SU-DHL-6 (cell line): ENCODE data around the gene LGR6.

Experiments
- H2AFZ ChIP-seq: fragments of 200-600 bp; sonication (generic); 2 replicates; pipeline ENCODE4 v1.6.1; 2014; ENCODE audit warnings: low read depth, mild to moderate bottlenecking, moderate library complexity, mixed read lengths, antibody characterized with exemption, low read length; ENCODE audit not compliant: severe bottlenecking
- H3F3A ChIP-seq: fragments of 200-600 bp; shearing (Covaris generic); 2 replicates; pipeline ENCODE4 v1.6.0; 2016; ENCODE audit warnings: antibody characterized with exemption, mild to moderate bottlenecking; ENCODE audit not compliant: insufficient read depth
- H3K27ac ChIP-seq: fragments of 200-600 bp; sonication (generic); 2 replicates; pipeline ENCODE4 v1.5.1; 2016; ENCODE audit warnings: low read depth, mild to moderate bottlenecking, low read length, moderate library complexity, mixed read lengths
- H3K27me3 ChIP-seq: fragments of 200-600 bp; sonication (generic), shearing (Covaris generic); 2 replicates; pipeline ENCODE4 v1.6.0; 2014; ENCODE audit warnings: mild to moderate bottlenecking, low read length
- H3K36me3 ChIP-seq: fragments of 200-600 bp; sonication (generic); 2 replicates; pipeline ENCODE4 v1.6.1; 2014; ENCODE audit warnings: mild to moderate bottlenecking, low read length, mixed read lengths
- H3K4me2 ChIP-seq: fragments of 300-600, 200-600 bp; shearing (Covaris generic), sonication (generic); 2 replicates; pipeline ENCODE4 v1.6.0; 2014; ENCODE audit warnings: low read length, low read depth, mild to moderate bottlenecking; ENCODE audit not compliant: poor library complexity, severe bottlenecking
- H3K4me3 ChIP-seq: fragments of 200-600 bp; sonication (generic); 2 replicates; pipeline ENCODE4 v1.5.1; 2014; ENCODE audit warnings: antibody characterized with exemption, low read length, mild to moderate bottlenecking, mixed read lengths; ENCODE audit not compliant: insufficient read depth, poor library complexity, severe bottlenecking
- H3K79me2 ChIP-seq: fragments of 200-600 bp; sonication (generic); 2 replicates; pipeline ENCODE4 v1.6.1; 2014; ENCODE audit warnings: mild to moderate bottlenecking, low read length, moderate library complexity; ENCODE audit not compliant: insufficient read depth
- H3K9ac ChIP-seq: fragments of 200-600 bp; sonication (generic); 2 replicates; pipeline ENCODE4 v1.7.0; 2014; ENCODE audit warnings: mild to moderate bottlenecking, low read length
- H3K9me2 ChIP-seq: fragments of 200-600 bp; sonication (generic); replicated peaks from 2 replicates; pipeline ENCODE4 v1.6.1; 2014; ENCODE audit warnings: low read length; ENCODE audit not compliant: insufficient read depth
- H3K9me3 ChIP-seq: fragments of 200-600 bp; sonication (generic); 2 replicates; pipeline ENCODE4 v1.6.1; 2014; ENCODE audit warnings: low read length, mixed read lengths; ENCODE audit not compliant: insufficient read depth
- H4K20me1 ChIP-seq: fragments of 200-600 bp; sonication (generic); 2 replicates; pipeline ENCODE4 v1.6.1; 2014; ENCODE audit warnings: low read depth, mild to moderate bottlenecking, antibody characterized with exemption, low read length, moderate library complexity, mixed read lengths
- EZH2phosphoT487 ChIP-seq: fragments of 200-600 bp; sonication (generic), shearing (Covaris generic); conservative IDR thresholded peaks from 2 replicates; pipeline ENCODE4 v1.6.1; 2018; ENCODE audit warnings: mild to moderate bottlenecking, antibody characterized with exemption, low read length, moderate library complexity, mixed read lengths
- TF ChIP-seq, protein P1 (sequence below): fragments of 200-600 bp; sonication (generic); IDR thresholded peaks from one replicate; pipeline ENCODE4 v1.5.1; 2017; ENCODE audit warnings: antibody characterized with exemption, mild to moderate bottlenecking, low read length, moderate library complexity; ENCODE audit not compliant: insufficient read depth, poor library complexity, severe bottlenecking

The LGR6 gene

GRCh38 chr1:202230939-202231645 lies 37.5 kb downstream of the LGR6 start:
- Histone ChIP-seq H3K36me3 (no peaks in the 10 kb centered on the region), H3K27me3 (no peaks in the 10 kb centered on the region), H3K4me2 (no peak overlapping the region), H4K20me1 (no peaks in the 10 kb centered on the region), H3K4me3 (no peak overlapping the region), H3K9me3 (no peaks in the 10 kb centered on the region), H2AFZ (no peak overlapping the region), H3F3A (no peaks in the 10 kb centered on the region), H3K9ac (no peak overlapping the region), H3K79me2 (no peaks in the 10 kb centered on the region), H3K27ac (no peak overlapping the region), H3K9me2 (no peaks in the 10 kb centered on the region)
- no peak for TF ChIP-seq EZH2phosphoT487
- TF ChIP-seq, protein P1, sequence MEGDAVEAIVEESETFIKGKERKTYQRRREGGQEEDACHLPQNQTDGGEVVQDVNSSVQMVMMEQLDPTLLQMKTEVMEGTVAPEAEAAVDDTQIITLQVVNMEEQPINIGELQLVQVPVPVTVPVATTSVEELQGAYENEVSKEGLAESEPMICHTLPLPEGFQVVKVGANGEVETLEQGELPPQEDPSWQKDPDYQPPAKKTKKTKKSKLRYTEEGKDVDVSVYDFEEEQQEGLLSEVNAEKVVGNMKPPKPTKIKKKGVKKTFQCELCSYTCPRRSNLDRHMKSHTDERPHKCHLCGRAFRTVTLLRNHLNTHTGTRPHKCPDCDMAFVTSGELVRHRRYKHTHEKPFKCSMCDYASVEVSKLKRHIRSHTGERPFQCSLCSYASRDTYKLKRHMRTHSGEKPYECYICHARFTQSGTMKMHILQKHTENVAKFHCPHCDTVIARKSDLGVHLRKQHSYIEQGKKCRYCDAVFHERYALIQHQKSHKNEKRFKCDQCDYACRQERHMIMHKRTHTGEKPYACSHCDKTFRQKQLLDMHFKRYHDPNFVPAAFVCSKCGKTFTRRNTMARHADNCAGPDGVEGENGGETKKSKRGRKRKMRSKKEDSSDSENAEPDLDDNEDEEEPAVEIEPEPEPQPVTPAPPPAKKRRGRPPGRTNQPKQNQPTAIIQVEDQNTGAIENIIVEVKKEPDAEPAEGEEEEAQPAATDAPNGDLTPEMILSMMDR = no peak

DNA sequence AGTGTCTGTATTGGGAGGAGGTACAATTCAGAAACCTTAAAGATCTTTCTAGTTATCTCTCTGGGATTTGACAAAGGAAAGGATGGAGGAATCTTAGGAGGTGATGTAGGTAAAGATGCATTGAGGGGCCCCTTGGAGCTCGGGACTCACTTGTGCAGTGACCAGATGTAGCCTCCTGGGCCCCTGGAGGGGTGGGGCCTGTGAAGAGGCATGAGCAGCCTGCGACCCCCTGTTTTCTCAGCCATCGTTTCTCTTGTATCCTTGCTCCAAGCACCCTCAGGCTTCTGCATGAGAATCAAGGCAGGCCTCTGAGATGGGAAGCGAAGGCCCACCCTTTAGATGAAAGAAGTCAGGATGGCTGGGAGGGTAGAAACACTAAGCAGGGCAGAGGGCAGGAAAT lies 39.6 kb downstream of the LGR6 start:
- H3K9ac ChIP-seq = no peak overlapping the region
- H3K4me2 ChIP-seq = no peak overlapping the region
- no peak overlapping the region for H3K4me3 ChIP-seq
- no peaks in the 10 kb centered on the region for H3F3A ChIP-seq
- no peak for TF ChIP-seq EZH2phosphoT487
- TF ChIP-seq, protein P1 = no peak
- no peaks in the 10 kb centered on the region for H3K79me2 ChIP-seq
- no peak overlapping the region for H3K27ac ChIP-seq
- no peaks in the 10 kb centered on the region for H3K9me3 ChIP-seq
- H2AFZ ChIP-seq = no peak overlapping the region
- no peaks in the 10 kb centered on the region for H3K36me3 ChIP-seq
- no peaks in the 10 kb centered on the region for H3K9me2 ChIP-seq
- no peaks in the 10 kb centered on the region for H4K20me1 ChIP-seq
- H3K27me3 ChIP-seq = no peaks in the 10 kb centered on the region

- Histone ChIP-seq H3K27ac (no peak overlapping the region), H3K36me3 (no peaks in the 10 kb centered on the region), H3K4me2 (no peak overlapping the region), H3K9me2 (no peaks in the 10 kb centered on the region), H3K79me2 (no peaks in the 10 kb centered on the region), H4K20me1 (no peaks in the 10 kb centered on the region), H3K9me3 (no peaks in the 10 kb centered on the region), H3F3A (no peaks in the 10 kb centered on the region), H2AFZ (no peak overlapping the region), H3K27me3 (no peaks in the 10 kb centered on the region), H3K4me3 (no peak overlapping the region), H3K9ac (no peak overlapping the region)
- no peak for TF ChIP-seq EZH2phosphoT487
- TF ChIP-seq, protein P1 = no peak
Measured at GRCh38 chr1:202233804-202234203, 40.2 kb downstream of the LGR6 start.
